Endothelial cell of hepatic sinusoid (primary cell): Measurements from ENCODE around the gene KLHL25.

Source experiments
- in situ Hi-C: cut with HindIII; loops from 2 replicates; pipeline ENCODE4 v1.10.0; 2017; ENCODE audit warnings: low sequenced_read_pairs

Gene KLHL25

GRCh38 chr15:85778107-85778776, 16.5 kb downstream of the KLHL25 start:
- in situ Hi-C loops: loop anchor here (10.0 kb wide), 1 partner anchor 57 kb away; no protein-coding TSS in a partner anchor

- in situ Hi-C loops: loop anchor here (10.0 kb wide), 1 partner anchor 57 kb away; no protein-coding TSS in a partner anchor
These were observed 17.2 kb downstream of the KLHL25 start for GRCh38 chr15:85777250-85778106.

GRCh38 chr15:85773970-85774369, 20.8 kb downstream of the KLHL25 start:
- in situ Hi-C loops: loop anchor here (10.0 kb wide), 1 partner anchor 61 kb away; no protein-coding TSS in a partner anchor

- in situ Hi-C loops: loop anchor here (10.0 kb wide), 1 partner anchor 62 kb away; no protein-coding TSS in a partner anchor
These were observed 21.5 kb downstream of the KLHL25 start for GRCh38 chr15:85773249-85773648.

- in situ Hi-C loops: loop anchor here (10.0 kb wide), 1 partner anchor 62 kb away; no protein-coding TSS in a partner anchor
These were observed 22.1 kb downstream of the KLHL25 start for GRCh38 chr15:85772668-85773067.

- in situ Hi-C loops: loop anchor here (10.0 kb wide), 1 partner anchor 63 kb away; no protein-coding TSS in a partner anchor
These were observed 22.8 kb downstream of the KLHL25 start for GRCh38 chr15:85771781-85772445.

GRCh38 chr15:85771271-85771670, 23.5 kb downstream of the KLHL25 start:
- in situ Hi-C loops: loop anchor here (10.0 kb wide), 1 partner anchor 64 kb away; no protein-coding TSS in a partner anchor

- in situ Hi-C loops: loop anchor here (10.0 kb wide), 1 partner anchor 64 kb away; no protein-coding TSS in a partner anchor
These were observed 24.4 kb downstream of the KLHL25 start for GRCh38 chr15:85770096-85771041.

GRCh38 chr15:85769182-85769900, 25.4 kb downstream of the KLHL25 start:
- in situ Hi-C loops: no loop called here

GRCh38 chr15:85768595-85769168, 26.0 kb downstream of the KLHL25 start:
- in situ Hi-C loops: no loop called here

- in situ Hi-C loops: no loop called here
These were observed 26.8 kb downstream of the KLHL25 start for GRCh38 chr15:85767785-85768529.

GRCh38 chr15:85766001-85766831, 28.5 kb downstream of the KLHL25 start:
- in situ Hi-C loops: no loop called here

- in situ Hi-C loops: no loop called here
These were observed 30.0 kb downstream of the KLHL25 start for GRCh38 chr15:85764649-85765277.

GRCh38 chr15:85763673-85764633, 30.8 kb downstream of the KLHL25 start:
- in situ Hi-C loops: no loop called here

GRCh38 chr15:85763157-85763556, 31.6 kb downstream of the KLHL25 start:
- in situ Hi-C loops: no loop called here

GRCh38 chr15:85762756-85763127, 32.0 kb downstream of the KLHL25 start:
- in situ Hi-C loops: no loop called here
